ENCODE measurements around the gene THBS3. TPM values are rescaled to one million over a fixed set of nuclear protein-coding genes. Genes with fewer than 3 reads are reported as not detected.
A peak's percentile ranks its signal among the peaks of the same experiment; 100 is the strongest.
"Not testable (repeated sequence)": the region's sequence is repeated elsewhere in the genome, so short reads cannot be mapped to it uniquely, and the experiment has no call there.

The THBS3 gene
- total RNA-seq, 1 experiment from 2014 or later, result 14.9 TPM

DNA sequence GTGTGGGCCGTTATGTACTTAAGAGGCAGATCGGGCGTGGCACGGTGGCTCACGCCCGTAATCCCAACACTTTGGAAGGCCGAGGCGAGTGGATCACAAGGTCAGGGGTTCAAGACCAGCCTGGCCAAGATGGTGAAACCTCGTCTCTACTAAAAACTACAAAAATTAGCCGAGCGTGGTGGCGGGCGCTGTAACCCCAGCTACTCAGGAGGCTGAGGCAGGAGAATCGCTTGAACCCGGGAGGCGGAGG is 13.8 kb downstream of the THBS3 start:
- DNase-seq; H3K27me3 ChIP-seq (ENCODE audit: control insufficient read depth, insufficient read depth, low read length): not testable (repeated sequence)
- peaks cover 19% of the 10 kb centered on the region for H3K36me3 ChIP-seq (replicated peaks; ENCODE audit: control insufficient read depth, insufficient read depth, low read length)
- peak overlapping the region; percentile 82 for H3K4me3 ChIP-seq (ENCODE audit: insufficient read depth, low read depth, low read length)

DNA sequence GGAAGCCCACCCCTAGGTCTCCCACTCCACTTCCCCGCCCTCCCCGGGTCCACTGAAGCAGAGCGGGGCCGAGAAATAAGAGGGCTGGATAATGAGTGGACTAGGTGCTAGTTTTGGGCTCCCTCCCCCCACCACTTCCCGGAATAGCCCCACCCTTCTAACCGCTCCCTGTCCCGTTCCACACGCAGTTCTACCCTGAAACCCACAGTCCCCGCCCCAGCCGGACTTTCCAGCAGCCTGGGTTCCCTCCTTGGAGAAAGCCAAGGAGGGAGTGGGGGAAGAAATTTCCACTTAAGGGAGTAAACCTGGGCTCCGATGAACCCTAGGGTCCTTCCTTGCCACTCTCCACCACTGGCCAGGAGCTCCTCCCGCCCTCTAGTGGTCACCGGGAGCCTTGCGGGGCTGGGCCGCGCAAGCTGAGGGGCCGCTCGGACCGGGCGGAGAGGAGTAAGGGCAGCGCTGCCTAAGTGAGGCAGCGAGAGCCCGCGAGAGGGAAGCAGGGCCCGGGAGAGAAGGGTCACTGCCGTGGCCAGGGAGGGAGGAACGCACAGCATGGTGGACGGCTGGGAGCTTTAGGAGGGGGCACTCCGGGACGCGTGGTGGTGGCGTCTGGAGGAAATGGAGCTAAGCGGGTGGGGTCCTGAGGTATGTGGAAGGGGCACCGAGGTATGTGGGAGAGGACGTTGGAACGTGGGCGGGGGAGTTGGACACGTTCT is 14.3 kb downstream of the THBS3 start:
- Histone ChIP-seq H3K4me3 (ENCODE audit: insufficient read depth, low read depth, low read length) (peak overlapping the region; percentile 82), H3K27me3 (ENCODE audit: control insufficient read depth, insufficient read depth, low read length) (no peaks in the 10 kb centered on the region), H3K36me3 (replicated peaks; ENCODE audit: control insufficient read depth, insufficient read depth, low read length) (peaks cover 17% of the 10 kb centered on the region)
- peak; percentile 96 for DNase-seq

DNA sequence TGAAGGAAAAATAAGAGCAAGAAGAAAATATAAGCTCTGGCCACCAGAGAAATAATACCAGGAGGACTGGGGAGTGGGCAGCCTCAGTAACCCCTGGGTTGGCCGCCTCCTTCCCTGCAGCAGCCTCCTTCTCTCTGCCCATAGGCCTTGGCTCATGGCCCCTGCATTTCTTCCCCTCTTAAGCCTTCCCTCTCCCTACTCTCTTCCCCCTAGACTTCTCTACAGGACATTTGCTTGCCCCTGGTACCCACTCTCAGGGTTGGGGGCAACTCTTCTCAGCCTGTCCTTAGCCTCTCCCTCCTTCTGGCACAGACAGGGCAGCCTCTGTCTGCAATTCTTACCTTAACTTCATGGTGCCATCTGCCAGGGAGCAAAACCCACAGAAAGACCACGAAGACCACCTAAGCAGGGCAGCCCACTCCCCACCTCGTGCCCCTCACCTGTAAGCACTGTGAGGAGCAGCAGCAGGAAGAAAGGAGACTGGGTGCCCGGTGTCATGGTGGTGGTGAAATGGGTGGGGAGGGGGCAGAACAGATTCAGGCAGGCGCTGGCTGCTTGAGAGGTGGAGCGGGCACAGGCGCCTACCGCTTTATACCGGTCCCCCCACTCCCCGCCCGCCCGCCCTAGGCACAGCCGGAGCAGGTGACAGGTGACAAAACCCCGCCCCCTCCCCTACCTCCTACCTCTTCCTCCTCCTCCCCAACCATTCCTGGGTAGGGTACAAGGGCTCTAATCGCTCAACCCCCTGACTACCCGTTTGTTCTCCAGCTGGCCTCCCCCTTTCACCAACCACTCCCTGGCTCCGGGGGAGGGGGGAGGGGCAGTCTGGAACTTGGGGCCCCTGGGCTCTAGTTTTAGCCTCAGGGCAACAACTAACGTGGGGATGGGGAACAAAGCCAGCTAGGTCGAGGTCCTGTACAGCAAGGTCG is 15.1 kb downstream of the THBS3 start:
- peak; percentile 90 for DNase-seq
- Histone ChIP-seq H3K36me3 (replicated peaks; ENCODE audit: control insufficient read depth, insufficient read depth, low read length) (peaks cover 8% of the 10 kb centered on the region), H3K27me3 (ENCODE audit: control insufficient read depth, insufficient read depth, low read length) (no peaks in the 10 kb centered on the region), H3K4me3 (ENCODE audit: insufficient read depth, low read depth, low read length) (peak overlapping the region; percentile 82)

DNA sequence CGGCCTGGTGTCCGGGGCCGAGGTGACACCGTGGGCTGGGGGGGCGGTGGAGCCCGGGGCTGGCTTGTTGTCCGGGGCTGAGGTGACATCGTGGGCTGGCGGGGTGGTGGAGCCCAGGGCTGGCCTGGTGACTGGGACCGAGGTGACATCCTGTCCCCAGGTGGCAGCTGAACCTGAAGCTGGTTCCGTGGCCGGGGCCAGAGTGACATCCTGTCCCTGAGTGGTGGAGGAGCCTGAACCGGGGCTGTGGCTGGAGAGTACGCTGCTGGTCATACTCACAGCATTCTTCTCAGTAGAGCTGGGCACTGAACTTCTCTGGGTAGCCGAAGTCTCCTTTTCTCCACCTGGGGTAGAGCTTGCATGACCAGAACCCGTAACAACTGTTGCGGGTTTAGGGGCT is 15.8 kb downstream of the THBS3 start:
- H3K27me3 ChIP-seq (ENCODE audit: control insufficient read depth, insufficient read depth, low read length), result no peaks in the 10 kb centered on the region
- DNase-seq, result peak; percentile 43
- no peak overlapping the region for H3K4me3 ChIP-seq (ENCODE audit: insufficient read depth, low read depth, low read length)
- peaks cover 3% of the 10 kb centered on the region for H3K36me3 ChIP-seq (replicated peaks; ENCODE audit: control insufficient read depth, insufficient read depth, low read length)

DNA sequence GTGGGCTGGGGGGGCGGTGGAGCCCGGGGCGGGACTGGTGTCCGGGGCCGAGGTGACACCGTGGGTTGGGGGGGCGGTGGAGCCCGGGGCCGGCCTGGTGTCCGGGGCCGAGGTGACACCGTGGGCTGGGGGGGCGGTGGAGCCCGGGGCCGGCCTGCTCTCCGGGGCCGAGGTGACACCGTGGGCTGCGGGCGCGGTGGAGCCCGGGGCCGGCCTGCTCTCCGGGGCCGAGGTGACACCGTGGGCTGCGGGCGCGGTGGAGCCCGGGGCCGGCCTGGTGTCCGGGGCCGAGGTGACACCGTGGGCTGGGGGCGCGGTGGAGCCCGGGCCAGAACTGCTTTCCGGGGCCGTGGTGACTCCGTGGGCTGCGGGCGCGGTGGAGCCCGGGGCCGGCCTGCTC is 17.8 kb downstream of the THBS3 start:
- H3K36me3 ChIP-seq (replicated peaks; ENCODE audit: control insufficient read depth, insufficient read depth, low read length); H3K4me3 ChIP-seq (ENCODE audit: insufficient read depth, low read depth, low read length); DNase-seq: not testable (repeated sequence)

DNA sequence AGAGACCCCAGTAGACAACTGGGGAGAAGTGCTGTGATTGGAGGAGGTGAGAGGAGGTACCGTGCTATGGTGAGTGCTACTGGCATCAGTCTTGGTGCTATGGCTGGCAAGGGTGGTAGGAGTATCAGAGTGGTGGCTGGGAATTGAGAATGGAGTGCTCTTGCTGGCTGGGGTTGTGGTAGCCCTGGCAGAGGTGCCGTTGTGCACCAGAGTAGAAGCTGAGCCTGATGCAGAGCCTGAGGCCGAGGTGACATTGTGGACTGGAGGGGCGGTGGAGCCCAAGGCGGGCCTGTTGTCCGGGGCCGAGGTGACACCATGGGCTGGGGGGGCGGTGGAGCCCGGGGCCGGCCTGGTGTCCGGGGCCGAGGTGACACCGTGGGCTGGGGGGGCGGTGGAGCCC is 19.4 kb downstream of the THBS3 start:
- Histone ChIP-seq H3K4me3 (ENCODE audit: insufficient read depth, low read depth, low read length) (no peak overlapping the region), H3K27me3 (ENCODE audit: control insufficient read depth, insufficient read depth, low read length) (no peaks in the 10 kb centered on the region), H3K36me3 (replicated peaks; ENCODE audit: control insufficient read depth, insufficient read depth, low read length) (no peaks in the 10 kb centered on the region; the same call in 1 of the 2 replicates)
- peak; percentile 28 for DNase-seq

More for the DNA sequence above, 17.8 kb downstream of the THBS3 start:
- not testable (repeated sequence) for H3K27me3 ChIP-seq (ENCODE audit: control insufficient read depth, insufficient read depth, low read length)

DNA sequence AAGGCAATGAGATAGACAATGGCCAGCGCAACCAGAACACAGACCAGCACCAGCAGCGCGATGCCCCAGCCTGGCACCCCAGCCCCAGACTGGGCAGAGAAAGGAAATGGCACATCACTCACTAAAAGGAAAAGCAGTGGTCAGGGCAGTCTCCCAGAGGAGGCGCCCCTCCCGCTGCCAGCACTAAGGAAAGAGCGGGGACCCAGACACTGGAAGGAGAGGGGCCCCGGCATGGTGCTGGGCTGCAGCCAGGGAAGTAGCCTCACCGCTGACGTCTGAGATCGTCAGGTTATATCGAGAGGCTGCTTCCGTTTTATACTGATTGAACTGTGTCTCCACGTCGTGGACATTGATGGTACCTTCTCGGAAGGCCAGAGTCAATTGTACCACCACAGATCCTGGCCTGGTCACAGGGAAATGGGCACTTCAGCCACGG is 20.2 kb downstream of the THBS3 start:
- peak; percentile 66 for DNase-seq
- Histone ChIP-seq H3K36me3 (replicated peaks; ENCODE audit: control insufficient read depth, insufficient read depth, low read length) (no peaks in the 10 kb centered on the region; the same call in 1 of the 2 replicates), H3K27me3 (ENCODE audit: control insufficient read depth, insufficient read depth, low read length) (no peaks in the 10 kb centered on the region), H3K4me3 (ENCODE audit: insufficient read depth, low read depth, low read length) (no peak overlapping the region)

DNA sequence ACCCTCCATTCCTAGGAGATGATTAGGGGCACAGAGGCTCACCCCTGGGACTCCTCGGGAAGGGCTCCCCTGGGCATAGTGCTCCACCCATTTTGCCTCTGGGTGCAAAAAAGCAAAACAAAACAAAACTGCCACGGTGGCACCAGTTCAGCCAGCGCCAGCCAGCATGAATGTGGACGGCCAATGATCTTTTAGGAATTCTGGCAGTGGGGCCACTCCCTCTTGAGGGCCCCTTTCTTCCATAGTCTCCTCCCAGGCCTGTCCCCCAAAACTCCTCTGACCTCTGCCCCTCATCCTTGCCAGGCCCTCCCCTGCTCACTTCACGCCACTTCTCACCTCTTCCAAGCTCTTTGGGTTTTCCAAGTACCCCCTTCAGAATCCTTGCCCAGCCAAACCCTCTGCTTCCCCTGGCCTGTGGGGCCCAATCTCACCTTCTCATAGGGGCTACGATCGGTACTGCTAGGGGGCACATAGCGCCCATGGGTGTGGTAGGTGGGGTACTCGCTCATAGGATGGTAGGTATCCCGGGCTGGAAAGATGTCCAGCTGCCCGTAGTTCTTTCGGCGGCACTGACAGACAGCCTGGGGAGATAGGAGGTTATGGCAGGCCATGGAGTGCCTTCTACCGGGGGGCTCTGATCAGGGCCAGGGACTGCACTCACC is 20.8 kb downstream of the THBS3 start:
- Histone ChIP-seq H3K36me3 (replicated peaks; ENCODE audit: control insufficient read depth, insufficient read depth, low read length) (peaks cover 2% of the 10 kb centered on the region), H3K4me3 (ENCODE audit: insufficient read depth, low read depth, low read length) (no peak overlapping the region), H3K27me3 (ENCODE audit: control insufficient read depth, insufficient read depth, low read length) (no peaks in the 10 kb centered on the region)
- DNase-seq, result no peak

DNA sequence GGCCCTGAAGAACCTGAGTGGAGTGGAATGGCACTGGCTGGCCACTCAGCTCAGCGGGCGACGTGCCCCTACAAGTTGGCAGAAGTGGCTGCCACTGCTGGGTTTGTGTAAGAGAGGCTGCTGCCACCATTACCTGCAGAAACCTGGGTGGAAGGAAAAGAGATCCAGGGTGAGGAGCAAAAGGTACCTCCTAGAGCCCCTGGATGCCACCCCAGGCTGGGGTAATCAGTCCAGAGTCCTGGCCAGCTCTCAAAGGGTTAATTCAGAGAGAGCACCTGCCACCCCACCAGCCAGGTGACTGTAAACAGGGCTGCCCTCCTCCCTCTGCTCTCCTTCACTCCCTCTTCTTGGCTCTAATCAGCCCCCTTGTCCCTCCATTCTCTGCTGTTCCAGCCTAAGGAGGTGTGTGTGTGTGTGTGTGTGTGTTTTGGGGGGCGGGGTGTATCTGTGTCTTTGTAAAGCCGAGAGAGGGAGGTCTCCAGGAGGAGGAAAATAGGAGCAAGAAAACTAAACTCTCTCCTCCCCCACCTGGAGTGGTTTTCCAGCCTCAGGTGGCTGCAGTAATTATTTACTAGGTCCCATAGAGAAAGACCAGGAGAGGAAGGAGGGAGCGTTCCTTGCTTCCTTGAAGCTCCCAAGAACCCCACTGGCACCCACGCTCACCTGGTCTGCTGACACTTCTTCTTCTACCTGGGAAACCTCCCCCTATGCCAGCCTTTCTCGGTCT is 21.5 kb downstream of the THBS3 start:
- Histone ChIP-seq H3K4me3 (ENCODE audit: insufficient read depth, low read depth, low read length) (no peak overlapping the region), H3K27me3 (ENCODE audit: control insufficient read depth, insufficient read depth, low read length) (no peaks in the 10 kb centered on the region), H3K36me3 (replicated peaks; ENCODE audit: control insufficient read depth, insufficient read depth, low read length) (peaks cover 4% of the 10 kb centered on the region)
- peak; percentile 81 for DNase-seq

DNA sequence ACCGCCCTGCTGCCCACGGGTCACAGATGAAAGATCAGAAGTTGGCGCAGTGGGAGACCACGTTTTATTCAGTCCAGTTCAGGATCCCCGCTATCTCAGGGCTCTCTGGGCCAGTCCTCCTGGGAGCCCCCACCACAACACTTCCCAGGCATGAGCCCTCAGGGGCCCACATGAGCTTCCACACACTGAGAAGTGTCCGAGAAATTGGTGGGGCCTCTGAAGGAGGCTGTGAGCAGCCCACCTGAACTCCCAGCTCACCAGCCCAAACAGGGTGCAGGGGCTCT is 22.0 kb downstream of the THBS3 start:
- no peak for DNase-seq
- Histone ChIP-seq H3K4me3 (ENCODE audit: insufficient read depth, low read depth, low read length) (no peak overlapping the region), H3K27me3 (ENCODE audit: control insufficient read depth, insufficient read depth, low read length) (no peaks in the 10 kb centered on the region), H3K36me3 (replicated peaks; ENCODE audit: control insufficient read depth, insufficient read depth, low read length) (peaks cover 4% of the 10 kb centered on the region)

DNA sequence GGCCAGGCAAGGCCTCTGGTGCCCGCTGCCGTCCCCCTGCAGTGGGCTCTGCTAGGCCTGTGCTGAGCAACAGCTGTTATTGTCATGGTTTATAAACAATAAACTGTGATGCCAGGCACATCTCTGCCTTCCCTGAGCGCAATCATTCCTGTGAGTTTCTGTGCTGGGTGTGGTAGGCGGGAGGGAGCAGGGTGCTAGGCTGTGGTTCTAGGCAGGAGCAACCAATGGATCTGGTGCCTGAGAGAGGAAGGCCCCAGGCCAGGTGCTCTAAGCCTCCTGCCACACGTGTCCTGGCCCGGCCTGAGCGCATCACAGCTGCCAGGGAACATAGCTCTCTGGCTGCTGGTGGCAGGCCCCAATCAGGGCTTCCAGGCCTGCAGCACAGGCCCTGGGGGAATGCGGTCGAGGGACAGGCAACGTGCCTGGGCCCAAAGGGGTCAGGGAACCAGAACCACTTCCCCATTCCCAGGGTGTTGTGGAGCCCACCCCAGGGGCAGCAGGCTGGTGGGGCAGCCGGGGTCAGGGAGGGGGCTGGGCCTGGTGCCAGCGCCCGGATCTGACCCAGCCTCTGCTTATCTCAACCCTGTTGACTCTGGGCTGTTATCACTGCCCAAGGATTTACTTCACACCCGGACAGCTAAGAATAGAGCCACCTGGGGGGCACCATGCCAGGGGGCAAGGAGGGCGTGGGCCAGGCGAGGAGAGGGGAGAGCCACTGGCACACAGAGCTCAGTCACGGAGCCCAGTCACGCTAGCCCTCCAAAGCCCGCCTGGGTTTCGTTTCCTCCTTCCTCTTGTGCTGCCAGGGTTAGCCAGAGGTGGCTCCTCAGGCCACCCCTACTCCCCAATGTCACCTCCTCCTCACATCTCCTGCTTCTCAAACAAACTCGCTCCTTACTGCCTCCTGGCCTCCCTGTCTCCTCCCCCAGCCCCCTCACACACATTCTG is 22.6 kb downstream of the THBS3 start:
- peaks cover 4% of the 10 kb centered on the region for H3K36me3 ChIP-seq (replicated peaks; ENCODE audit: control insufficient read depth, insufficient read depth, low read length)
- no peak overlapping the region for H3K4me3 ChIP-seq (ENCODE audit: insufficient read depth, low read depth, low read length)
- H3K27me3 ChIP-seq (ENCODE audit: control insufficient read depth, insufficient read depth, low read length), result no peaks in the 10 kb centered on the region
- DNase-seq, result peak; percentile 72

DNA sequence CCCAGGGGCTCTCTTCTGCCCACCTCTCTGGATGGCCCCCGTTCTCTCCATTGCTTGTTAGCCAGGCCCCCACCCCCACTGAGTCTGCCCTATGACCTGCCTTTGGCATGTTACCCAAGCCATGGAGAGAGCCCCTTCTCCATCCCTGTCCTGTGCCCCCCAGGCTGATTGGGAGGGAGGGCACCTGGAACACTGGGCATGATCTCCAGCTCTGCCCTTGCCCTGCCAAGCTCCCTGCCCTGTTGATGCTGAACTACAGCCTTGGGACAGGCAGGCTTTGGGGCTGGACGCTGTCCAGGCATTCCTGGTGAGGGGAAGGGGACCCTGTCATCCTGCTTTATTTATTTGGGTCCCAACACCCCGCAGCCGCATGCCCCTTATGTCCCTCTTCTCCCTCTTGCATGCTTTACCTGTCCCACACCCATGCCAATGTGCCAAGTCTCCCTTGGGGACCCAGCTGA is 23.3 kb downstream of the THBS3 start:
- DNase-seq, result peak; percentile 27
- peaks cover 6% of the 10 kb centered on the region for H3K36me3 ChIP-seq (replicated peaks; ENCODE audit: control insufficient read depth, insufficient read depth, low read length)

DNA sequence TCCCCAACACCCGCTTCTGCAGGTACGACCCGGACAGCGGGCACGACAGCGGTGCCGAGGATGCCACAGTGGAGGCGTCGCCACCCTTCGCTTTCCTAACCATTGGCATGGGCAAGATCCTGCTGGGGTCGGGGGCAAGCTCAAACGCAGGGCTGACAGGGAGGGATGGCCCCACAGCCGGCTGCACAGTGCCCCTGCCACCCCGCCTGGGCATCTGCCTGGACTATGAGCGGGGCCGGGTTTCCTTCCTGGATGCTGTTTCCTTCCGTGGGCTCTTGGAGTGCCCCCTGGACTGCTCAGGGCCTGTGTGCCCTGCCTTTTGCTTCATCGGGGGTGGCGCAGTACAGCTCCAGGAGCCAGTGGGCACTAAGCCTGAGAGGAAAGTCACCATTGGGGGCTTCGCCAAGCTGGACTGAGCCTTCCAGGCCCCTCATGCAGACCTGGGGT is 23.9 kb downstream of the THBS3 start:
- no peaks in the 10 kb centered on the region for H3K27me3 ChIP-seq (ENCODE audit: control insufficient read depth, insufficient read depth, low read length)

More for the DNA sequence above, 23.3 kb downstream of the THBS3 start:
- no peak overlapping the region for H3K4me3 ChIP-seq (ENCODE audit: insufficient read depth, low read depth, low read length)
- no peaks in the 10 kb centered on the region for H3K27me3 ChIP-seq (ENCODE audit: control insufficient read depth, insufficient read depth, low read length)

More for the DNA sequence above, 23.9 kb downstream of the THBS3 start:
- Histone ChIP-seq H3K4me3 (ENCODE audit: insufficient read depth, low read depth, low read length) (no peak overlapping the region), H3K36me3 (replicated peaks; ENCODE audit: control insufficient read depth, insufficient read depth, low read length) (peaks cover 10% of the 10 kb centered on the region)
- peak; percentile 35 for DNase-seq
